Activated naive CD4-positive, alpha-beta T cell treated with anti-CD3 and anti-CD28 coated beads, Interleukin-2, amount 50 U/mL, for 72 hours (primary cell): Measurements from ENCODE around the gene PLA2G4D. TPM values are rescaled to one million over a fixed set of nuclear protein-coding genes. Genes with fewer than 3 reads are reported as not detected.
A peak's percentile ranks its signal among the peaks of the same experiment; 100 is the strongest.

ENCODE experiments used
- ATAC-seq, 2 donors: fragments of 150-1000 bp; cut with Tn5 transposase; 2 replicates each; pipeline ENCODE4 v1.10.0; 2021; ENCODE audit warnings: mild to moderate bottlenecking in 2 of 2, moderate library complexity in 2 of 2
- DNase-seq, 2 donors: peaks; one replicate each; pipeline ENCODE4 v3.0.0; 2021 to 2022; ENCODE audit warnings: low spot score in 2 of 2
- H3K27ac Mint-ChIP-seq, 2 donors: one replicate each; pipeline ENCODE4 v1.8.0; 2022; ENCODE audit warnings: mild to moderate bottlenecking in 2 of 2, mixed read lengths in 2 of 2
- H3K36me3 Mint-ChIP-seq, 2 donors: one replicate each; pipeline ENCODE4 v1.8.0; 2022; ENCODE audit warnings: mixed read lengths in 2 of 2
- H3K9me3 Mint-ChIP-seq, 2 donors: one replicate each; pipeline ENCODE4 v1.8.0; 2022; ENCODE audit warnings: mixed read lengths in 2 of 2
- total RNA-seq, 2 donors: library from RNA; stranded (reverse); gene quantifications; one replicate each; pipeline ENCODE4 v1.2.3, GENCODE V29; 2022

PLA2G4D gene
- total RNA-seq, 2 donors from 2014 or later, result not detected

- ATAC-seq (peak; percentile 84 to 85), DNase-seq (peak in 1 of 2 donors; percentile 57)
- Mint-ChIP-seq H3K36me3 (no peaks in the 10 kb centered on the region), H3K27ac (peak overlapping the region in 1 of 2 donors; percentile 70), H3K9me3 (no peaks in the 10 kb centered on the region)
These were observed 37.2 kb downstream of the PLA2G4D start for GRCh38 chr15:42056934-42057798.

- no peaks in the 10 kb centered on the region for H3K36me3 Mint-ChIP-seq
- no peaks in the 10 kb centered on the region for H3K9me3 Mint-ChIP-seq
- no peak overlapping the region for H3K27ac Mint-ChIP-seq
- no peak for ATAC-seq
- no peak for DNase-seq
These were observed 40.4 kb downstream of the PLA2G4D start for GRCh38 chr15:42053914-42054313.

GRCh38 chr15:42053010-42053409 is 41.4 kb downstream of the PLA2G4D start:
- Mint-ChIP-seq H3K36me3 (no peaks in the 10 kb centered on the region), H3K9me3 (no peaks in the 10 kb centered on the region), H3K27ac (no peak overlapping the region)
- DNase-seq, result no peak
- ATAC-seq, result no peak

GRCh38 chr15:42050484-42051255 is 43.7 kb downstream of the PLA2G4D start:
- ATAC-seq (no peak), DNase-seq (no peak)
- no peaks in the 10 kb centered on the region for H3K36me3 Mint-ChIP-seq
- H3K27ac Mint-ChIP-seq, result no peak overlapping the region
- no peaks in the 10 kb centered on the region for H3K9me3 Mint-ChIP-seq

- DNase-seq (no peak), ATAC-seq (no peak)
- no peaks in the 10 kb centered on the region for H3K36me3 Mint-ChIP-seq
- H3K27ac Mint-ChIP-seq, result no peak overlapping the region
- no peaks in the 10 kb centered on the region for H3K9me3 Mint-ChIP-seq
These were observed 45.6 kb downstream of the PLA2G4D start for GRCh38 chr15:42048821-42049200.

- Mint-ChIP-seq H3K27ac (no peak overlapping the region), H3K9me3 (no peaks in the 10 kb centered on the region), H3K36me3 (no peaks in the 10 kb centered on the region)
- no peak for ATAC-seq
- no peak for DNase-seq
These were observed 46.1 kb downstream of the PLA2G4D start for GRCh38 chr15:42048080-42048820.

GRCh38 chr15:42046597-42046996 is 47.8 kb downstream of the PLA2G4D start:
- Mint-ChIP-seq H3K36me3 (no peaks in the 10 kb centered on the region), H3K9me3 (no peaks in the 10 kb centered on the region), H3K27ac (no peak overlapping the region)
- ATAC-seq (no peak), DNase-seq (no peak)

- ATAC-seq (no peak), DNase-seq (no peak)
- Mint-ChIP-seq H3K27ac (peak overlapping the region; percentile 3 to 32), H3K36me3 (no peaks in the 10 kb centered on the region), H3K9me3 (no peaks in the 10 kb centered on the region)
These were observed 49.1 kb downstream of the PLA2G4D start for GRCh38 chr15:42045211-42045615.

GRCh38 chr15:42042602-42043400 is 51.6 kb downstream of the PLA2G4D start:
- DNase-seq, result no peak
- Mint-ChIP-seq H3K36me3 (no peaks in the 10 kb centered on the region), H3K9me3 (no peaks in the 10 kb centered on the region), H3K27ac (no peak overlapping the region)
- ATAC-seq, result no peak

GRCh38 chr15:42038401-42038800 is 56.0 kb downstream of the PLA2G4D start:
- Mint-ChIP-seq H3K9me3 (no peaks in the 10 kb centered on the region), H3K36me3 (no peaks in the 10 kb centered on the region), H3K27ac (no peak overlapping the region)
- no peak for DNase-seq
- ATAC-seq, result no peak

GRCh38 chr15:42037656-42038055 is 56.7 kb downstream of the PLA2G4D start:
- no peak for ATAC-seq
- no peak for DNase-seq
- Mint-ChIP-seq H3K9me3 (no peaks in the 10 kb centered on the region), H3K27ac (no peak overlapping the region), H3K36me3 (no peaks in the 10 kb centered on the region)

- no peaks in the 10 kb centered on the region for H3K9me3 Mint-ChIP-seq
- no peak overlapping the region for H3K27ac Mint-ChIP-seq
- H3K36me3 Mint-ChIP-seq, result peaks cover 0 to 4% of the 10 kb centered on the region in 2 donors
- ATAC-seq (no peak), DNase-seq (no peak)
These were observed 57.4 kb downstream of the PLA2G4D start for GRCh38 chr15:42036966-42037365.

GRCh38 chr15:42036112-42036905 is 58.1 kb downstream of the PLA2G4D start:
- Mint-ChIP-seq H3K9me3 (no peaks in the 10 kb centered on the region), H3K36me3 (peaks cover 0 to 10% of the 10 kb centered on the region in 2 donors), H3K27ac (no peak overlapping the region)
- DNase-seq, result no peak
- ATAC-seq, result no peak

- Mint-ChIP-seq H3K9me3 (no peaks in the 10 kb centered on the region), H3K27ac (peak overlapping the region; percentile 15 to 66), H3K36me3 (peaks cover 0 to 10% of the 10 kb centered on the region in 2 donors)
- ATAC-seq (peak; percentile 22 to 87), DNase-seq (no peak)
These were observed 59.0 kb downstream of the PLA2G4D start for GRCh38 chr15:42035435-42035761.

- DNase-seq (no peak), ATAC-seq (peak; percentile 11 to 24)
- peak overlapping the region; percentile 15 to 66 for H3K27ac Mint-ChIP-seq
- H3K9me3 Mint-ChIP-seq, result no peaks in the 10 kb centered on the region
- H3K36me3 Mint-ChIP-seq, result peaks cover 0 to 10% of the 10 kb centered on the region in 2 donors
These were observed 59.5 kb downstream of the PLA2G4D start for GRCh38 chr15:42034628-42035434.
